ENCODE data around the gene AUTS2.

GRCh38 chr7:70751895-70752294, 1153.6 kb downstream of the AUTS2 start:
- TF ChIP-seq CTCF (conservative IDR thresholded peaks at IDR 0.05 in 1 of 2, IDR thresholded peaks at IDR 0.05 in 1 of 2; ENCODE audit: low read depth in 1 of 2, low read length in 2 of 2) (no peak), EZH2 (IDR thresholded peaks at IDR 0.05; ENCODE audit: low read length, missing control alignments) (no peak)
